ENCODE measurements around the gene CASP5. TPM values are rescaled to one million over a fixed set of nuclear protein-coding genes. Genes with fewer than 3 reads are reported as not detected.
"Not testable (repeated sequence)": the region's sequence is repeated elsewhere in the genome, so short reads cannot be mapped to it uniquely, and the experiment has no call there.

CASP5 gene
- polyA plus RNA-seq (ENCODE audit: insufficient read length in 4 of 4), result under 1 TPM in 1 of 4 donors, not detected in 3; 0.14 TPM

GRCh38 chr11:105023003-105023402 lies at the start of gene CASP5:
Gene CASP5, minus strand, starts transcription at chr11:105023168. Its CDS starts 32 bp downstream, at chr11:105023136.
- DNase-seq (ENCODE audit: low read depth in 4 of 4, low spot score in 3 of 4), result no peak

- not testable (repeated sequence) for DNase-seq (ENCODE audit: low read depth in 4 of 4, low spot score in 3 of 4)
Measured at GRCh38 chr11:105072080-105072479, 49.1 kb upstream of the CASP5 start.

- no peak for DNase-seq (ENCODE audit: low read depth in 4 of 4, low spot score in 3 of 4)
Measured at GRCh38 chr11:105071089-105071732, 48.2 kb upstream of the CASP5 start.

GRCh38 chr11:105070306-105070705 lies 47.3 kb upstream of the CASP5 start:
- DNase-seq (ENCODE audit: low read depth in 4 of 4, low spot score in 3 of 4), result no peak

DNA sequence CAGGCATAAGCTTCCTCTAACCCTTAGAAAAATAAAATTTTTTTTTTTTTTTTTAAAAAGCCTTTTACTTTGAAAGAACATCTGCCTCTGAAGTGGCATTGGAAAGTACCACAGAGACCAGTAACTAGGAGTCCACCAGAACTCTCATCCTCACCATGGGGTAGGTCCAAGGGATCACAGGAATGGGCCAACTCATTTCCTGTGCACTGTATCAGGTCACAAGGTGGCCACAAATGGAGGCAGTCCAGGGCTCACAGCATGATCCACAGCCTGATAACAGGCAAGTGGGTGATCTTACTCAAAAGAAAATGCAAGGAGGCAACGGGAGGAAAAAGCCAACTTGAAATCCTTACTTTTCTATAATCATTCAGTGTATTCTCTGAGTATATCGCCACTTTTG lies 46.8 kb upstream of the CASP5 start:
- DNase-seq (ENCODE audit: low read depth in 4 of 4, low spot score in 3 of 4), result not testable (repeated sequence)

DNA sequence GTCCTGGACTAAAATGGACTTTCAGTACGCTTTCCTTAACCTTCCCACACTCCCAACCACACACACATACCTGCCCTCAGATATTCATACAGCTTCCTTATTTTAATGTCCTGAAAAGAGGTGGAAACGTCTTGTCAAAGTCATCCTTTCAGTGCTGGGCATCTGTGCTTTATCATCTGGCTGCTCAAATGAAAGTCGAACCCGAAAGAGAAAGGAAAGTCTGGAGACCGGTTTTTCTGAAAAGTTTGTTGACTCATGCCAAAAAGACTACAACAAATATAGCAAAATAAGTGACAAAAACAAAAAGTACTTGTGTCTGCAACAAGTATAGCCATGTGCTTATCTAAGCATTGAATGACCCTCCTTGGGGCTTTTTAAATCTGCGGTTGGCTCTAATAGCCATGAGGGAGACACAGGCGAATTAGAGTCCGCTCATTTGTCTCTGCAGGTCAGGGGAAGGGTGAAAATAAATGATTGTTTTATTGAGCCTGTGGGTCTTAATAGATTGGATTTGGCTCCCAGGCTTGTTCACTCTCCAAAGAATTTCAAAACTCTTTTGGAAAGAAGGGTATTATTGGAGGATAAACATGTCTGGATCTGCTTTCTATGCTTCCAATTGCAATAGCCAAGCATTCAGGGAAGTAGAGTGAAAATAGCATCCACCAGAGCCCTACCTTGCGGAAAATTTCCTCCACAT lies 40.4 kb upstream of the CASP5 start:
- DNase-seq (ENCODE audit: low read depth in 4 of 4, low spot score in 3 of 4), result not testable (repeated sequence)

DNA sequence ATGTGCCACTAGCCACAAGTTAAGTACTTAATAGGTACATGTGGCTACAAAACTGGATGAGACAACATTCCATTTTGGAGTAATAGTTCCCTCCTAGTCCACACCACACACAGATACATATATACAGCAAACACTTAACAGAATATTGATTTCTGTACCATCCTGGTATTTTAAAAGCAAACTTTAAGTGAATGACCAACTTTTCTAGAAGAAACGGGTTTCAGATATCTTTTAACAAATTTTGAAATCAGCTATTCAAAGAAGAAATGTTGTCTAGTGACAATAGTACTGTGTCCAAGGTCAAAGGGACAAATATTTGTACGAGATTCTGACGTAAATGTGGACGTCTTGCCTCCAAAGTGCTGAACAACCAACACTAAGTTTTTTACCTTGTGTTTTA lies 34.5 kb upstream of the CASP5 start:
- no peak for DNase-seq (ENCODE audit: low read depth in 4 of 4, low spot score in 3 of 4)

DNA sequence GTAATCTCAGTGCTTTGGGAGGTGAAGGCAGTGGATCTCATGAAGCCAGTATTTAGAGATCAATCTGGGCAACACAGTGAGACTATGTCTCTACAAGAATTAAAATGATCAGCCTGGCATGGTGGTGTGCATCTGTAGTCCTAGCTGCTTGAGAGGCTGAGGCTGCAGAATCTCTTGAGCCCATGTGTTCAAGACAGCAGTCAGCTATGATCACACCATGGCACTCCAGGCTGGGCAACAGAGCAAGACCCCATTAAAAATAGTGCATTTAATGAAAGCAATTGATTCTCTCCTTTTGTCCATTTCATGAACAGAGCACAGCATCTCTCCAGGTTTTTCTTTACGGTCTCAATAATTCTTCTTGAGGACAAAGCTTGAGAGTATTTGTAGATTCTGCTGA lies 33.5 kb upstream of the CASP5 start:
- no peak for DNase-seq (ENCODE audit: low read depth in 4 of 4, low spot score in 3 of 4)

GRCh38 chr11:105054723-105055493 lies 31.9 kb upstream of the CASP5 start:
- DNase-seq (ENCODE audit: low read depth in 4 of 4, low spot score in 3 of 4), result no peak

- DNase-seq (ENCODE audit: low read depth in 4 of 4, low spot score in 3 of 4), result no peak
Measured at GRCh38 chr11:105052487-105052886, 29.5 kb upstream of the CASP5 start.

DNA sequence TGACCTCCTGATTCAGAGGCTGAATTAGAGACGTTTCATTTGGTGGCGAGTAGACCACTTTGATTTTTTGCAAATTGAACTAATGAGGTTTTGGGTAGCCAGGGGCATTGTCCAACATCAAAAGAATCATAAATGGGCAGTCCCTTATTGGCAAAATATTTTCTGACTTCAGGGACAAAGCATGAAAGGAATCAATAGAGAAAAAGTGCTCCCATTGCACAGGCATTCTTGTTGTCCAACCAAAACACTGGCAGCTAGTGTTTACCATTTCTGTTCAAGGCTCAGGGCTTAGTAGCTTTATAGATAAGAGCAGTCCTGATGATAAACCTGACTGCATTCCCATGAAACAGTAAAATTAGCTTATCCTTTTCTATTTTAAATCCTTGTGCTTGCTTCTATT lies 28.6 kb upstream of the CASP5 start:
- DNase-seq (ENCODE audit: low read depth in 4 of 4, low spot score in 3 of 4), result no peak

DNA sequence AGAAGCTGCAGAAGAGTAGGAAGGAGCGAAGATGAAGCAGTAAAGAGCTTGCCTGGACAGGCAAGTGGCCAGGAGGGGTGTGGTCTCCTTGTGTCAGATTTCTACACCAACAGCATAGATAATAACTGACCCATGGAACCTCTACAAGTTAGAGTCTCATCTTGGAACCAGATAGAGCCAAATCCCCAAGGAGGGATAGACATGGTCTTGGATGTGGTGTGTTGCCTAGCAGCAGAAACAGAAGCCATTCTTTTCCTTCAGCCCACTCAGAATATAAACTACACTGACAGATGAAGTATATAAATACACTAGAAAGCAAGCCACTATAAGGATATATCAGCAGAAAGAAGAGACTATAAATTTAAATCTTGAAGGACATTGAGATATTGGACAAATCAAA lies 26.5 kb upstream of the CASP5 start:
- DNase-seq (ENCODE audit: low read depth in 4 of 4, low spot score in 3 of 4), result no peak

GRCh38 chr11:105046898-105047579 lies 24.1 kb upstream of the CASP5 start:
- no peak for DNase-seq (ENCODE audit: low read depth in 4 of 4, low spot score in 3 of 4)

GRCh38 chr11:105045676-105046296 lies 22.8 kb upstream of the CASP5 start:
- DNase-seq (ENCODE audit: low read depth in 4 of 4, low spot score in 3 of 4), result no peak

DNA sequence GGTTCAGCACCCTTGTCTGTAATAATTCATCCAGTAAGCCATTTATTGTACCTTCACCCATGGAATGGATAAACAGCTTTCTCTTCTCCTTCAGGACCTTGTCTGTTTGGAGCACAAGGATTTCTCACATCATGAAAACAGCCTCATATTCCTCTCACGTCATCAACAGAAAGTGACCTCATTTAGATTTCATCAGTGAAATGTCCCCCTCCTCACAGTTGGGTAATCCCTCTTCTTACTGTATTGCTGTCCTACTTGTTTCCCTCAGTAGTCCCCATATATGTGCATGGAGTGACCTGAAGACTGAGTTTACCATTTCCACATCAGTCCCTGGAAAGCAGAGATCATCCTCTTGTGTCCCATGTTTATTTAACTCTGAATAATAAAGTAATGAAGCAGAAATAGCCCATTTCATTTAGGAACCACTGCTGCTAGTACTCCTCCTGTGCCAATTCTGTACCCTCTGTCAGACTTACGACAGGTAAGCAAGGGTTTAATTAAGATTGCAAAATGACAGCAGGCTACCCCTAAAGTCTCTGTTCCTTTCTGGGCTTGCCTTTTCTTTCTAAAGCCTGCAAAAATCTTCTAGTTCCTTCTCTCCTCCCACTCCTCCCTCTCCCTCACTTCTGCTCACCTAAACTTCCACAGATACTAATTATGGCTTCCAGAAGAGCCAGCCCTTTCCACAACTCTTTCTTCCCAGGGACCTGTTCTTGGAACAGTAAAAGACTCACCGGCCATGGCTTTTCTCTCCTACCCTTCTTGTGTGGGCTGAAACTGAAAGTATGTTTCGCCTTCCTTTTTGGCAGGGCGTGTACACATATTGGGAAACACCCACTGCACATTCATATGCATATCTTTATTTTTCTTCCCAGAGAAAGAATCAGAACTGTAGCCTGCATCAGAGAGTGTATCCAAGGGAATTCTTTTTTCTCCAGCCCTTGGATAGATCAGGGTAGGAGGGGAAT lies 21.9 kb upstream of the CASP5 start, which contains the start of gene CARD16:
TSS of gene CARD16 (minus strand) at position 779 of the 968 bp plus-strand sequence. CDS start at position 741, 38 bp downstream.
- DNase-seq (ENCODE audit: low read depth in 4 of 4, low spot score in 3 of 4), result not testable (repeated sequence)

DNA sequence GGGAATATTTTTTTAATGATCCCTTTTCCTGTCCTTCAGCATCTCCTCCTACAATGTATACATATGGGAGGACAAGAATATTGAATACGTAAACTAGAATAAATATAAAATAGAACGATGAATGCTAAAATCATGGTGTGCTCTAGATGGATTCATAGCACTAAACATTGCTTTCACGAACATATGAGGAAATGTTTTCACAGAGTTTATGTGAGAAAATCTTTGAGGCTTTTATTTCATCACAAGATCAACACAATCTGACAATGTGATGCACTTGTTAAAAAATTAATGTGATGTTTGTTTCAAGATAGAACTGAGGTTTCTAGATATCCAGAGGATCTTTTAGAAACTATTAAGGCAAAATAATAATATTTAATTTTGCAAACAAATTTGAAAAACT lies 19.2 kb upstream of the CASP5 start:
- no peak for DNase-seq (ENCODE audit: low read depth in 4 of 4, low spot score in 3 of 4)

DNA sequence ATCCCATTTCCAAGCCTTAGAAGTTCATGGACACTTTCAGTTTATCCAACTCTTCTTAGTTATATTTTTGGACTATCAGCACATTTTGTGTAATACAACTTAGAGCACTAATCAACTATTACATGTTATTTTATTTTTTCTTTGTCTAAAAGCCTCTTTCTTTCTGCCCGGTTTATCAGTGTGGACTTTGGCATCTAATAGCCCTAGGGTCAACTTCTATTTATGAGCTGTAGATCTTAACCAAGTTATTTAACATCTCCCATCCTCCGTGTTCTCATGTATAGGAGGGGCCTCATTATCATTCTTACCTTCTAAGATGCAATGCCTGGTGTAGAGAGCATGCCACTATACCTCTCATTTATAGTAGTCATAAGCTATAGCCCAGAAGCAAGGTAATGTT lies 17.7 kb upstream of the CASP5 start:
- no peak for DNase-seq (ENCODE audit: low read depth in 4 of 4, low spot score in 3 of 4)

DNA sequence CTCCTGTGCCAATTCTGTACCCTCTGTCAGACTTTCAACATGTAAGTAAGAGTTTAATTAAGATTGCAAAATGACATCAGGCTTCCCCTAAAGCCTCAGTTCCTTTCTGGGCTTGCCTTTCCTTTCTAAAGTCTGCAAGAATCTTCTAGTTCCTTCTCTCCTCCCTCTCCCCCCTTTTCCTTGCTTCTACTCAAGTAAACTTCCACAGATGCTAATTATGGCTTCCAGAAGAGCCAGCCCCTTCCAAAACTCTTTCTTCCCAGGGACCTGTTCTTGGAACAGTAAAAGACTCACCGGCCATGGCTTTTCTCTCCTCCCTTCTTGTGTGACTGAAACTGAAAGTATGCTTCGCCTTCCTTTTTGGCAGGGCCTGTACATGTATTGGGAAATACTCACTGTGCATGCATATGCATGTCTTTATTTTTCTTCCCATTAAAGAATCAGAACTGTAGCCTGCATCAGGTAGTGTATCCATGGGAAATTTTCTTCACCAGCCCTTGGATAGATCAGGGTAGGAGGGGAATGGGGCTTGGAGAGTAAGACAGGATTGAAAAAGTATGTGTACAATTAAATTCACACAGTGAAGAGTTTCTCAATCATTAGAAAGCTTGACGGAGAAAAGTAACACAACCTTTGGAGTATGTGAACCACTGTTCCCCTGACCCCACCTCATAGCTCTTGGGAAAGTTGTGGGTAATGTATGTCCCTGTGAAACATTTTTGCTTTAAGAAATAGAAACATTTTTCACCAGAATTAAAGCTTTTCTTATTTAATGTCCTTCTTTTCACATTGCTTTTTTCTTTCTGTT lies 12.0 kb upstream of the CASP5 start, which contains the start of gene CASP1:
TSS of gene CASP1 (minus strand) at position 332 of the 808 bp plus-strand sequence. CDS start at position 301, 31 bp downstream.
- no peak for DNase-seq (ENCODE audit: low read depth in 4 of 4, low spot score in 3 of 4)
